Measurements from ENCODE around the gene SLC25A51.

Gene SLC25A51

DNA sequence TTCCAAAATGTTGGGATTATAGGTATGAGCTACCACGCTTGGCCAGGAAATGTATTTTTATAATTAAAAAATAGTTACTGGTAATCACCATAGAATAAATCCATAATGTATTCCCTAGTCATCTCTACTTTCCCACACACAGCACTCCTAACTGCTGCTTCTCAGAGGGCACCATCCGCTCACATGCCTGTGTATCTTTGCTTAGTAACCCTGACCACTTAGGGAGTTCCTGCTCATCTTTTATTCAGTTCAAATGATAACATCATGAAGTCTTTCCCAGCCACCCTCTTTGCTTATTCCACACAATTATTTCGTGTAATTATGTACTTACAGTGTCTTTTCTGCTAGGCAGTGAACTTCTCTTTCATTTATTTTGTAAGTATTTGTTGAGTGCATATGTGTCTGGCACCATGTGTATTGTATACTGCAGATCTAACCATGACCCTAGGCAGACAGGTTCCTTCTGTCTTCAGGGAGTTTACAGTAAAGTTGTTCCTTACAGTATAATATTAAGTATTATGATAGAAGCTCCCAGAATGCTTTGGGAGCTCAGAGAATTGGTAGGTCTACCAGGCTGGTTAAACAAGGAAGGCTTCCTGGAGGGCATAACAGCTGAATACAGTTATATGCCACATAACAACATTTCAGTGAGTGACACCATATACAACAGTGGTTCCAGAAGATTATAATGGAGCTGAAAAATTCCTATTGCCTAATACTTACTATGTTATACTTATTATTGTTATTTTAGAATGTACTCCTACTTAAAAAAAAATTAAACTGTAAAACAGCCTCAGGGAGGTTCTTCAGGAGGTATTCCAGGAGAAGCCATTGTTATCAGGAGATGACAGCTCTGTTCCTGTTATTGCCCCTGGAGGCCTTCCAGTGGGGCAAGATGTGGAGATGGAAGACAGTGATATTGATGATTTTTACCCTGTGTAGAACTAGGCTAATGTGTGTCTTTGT lies 64.1 kb downstream of the SLC25A51 start:
- DNase-seq (ENCODE audit: low spot score) = no peak

Small RNA genes within 50 kb of the gene (small RNA-seq; reads per million reads assigned to genes)
- gene RNU7-124P = 0.03 to 0.04 reads per million in 2 experiments
